HepG2 (cell line): ENCODE measurements around the gene FYTTD1.
A peak's percentile ranks its signal among the peaks of the same experiment; 100 is the strongest.

Experiments used
- SIN3A ChIP-seq: IDR thresholded peaks from 2 replicates; pipeline ENCODE4 v1.6.1; 2011; ENCODE audit warnings: low read depth, mild to moderate bottlenecking, control low read depth, low read length, borderline replicate concordance
- TF ChIP-seq, protein P1 (sequence below): IDR thresholded peaks from 2 replicates; pipeline ENCODE4 v1.4.0; 2020; ENCODE audit warnings: mild to moderate bottlenecking, missing genetic modification reagents
- TF ChIP-seq, protein P2 (sequence below), 2 experiments: sonication (generic) in 1 of 2; formaldehyde crosslinking in 1 of 2; IDR thresholded peaks; 2 replicates each; pipeline versions ENCODE4 v1.5.1 to v1.6.1; 2011 to 2020; ENCODE audit warnings: borderline replicate concordance in 1 of 2, low read depth in 1 of 2, low read length in 1 of 2, mild to moderate bottlenecking in 1 of 2, missing genetic modification reagents in 1 of 2, moderate library complexity in 1 of 2
- TF ChIP-seq, protein P3 (sequence below): sonication (generic); formaldehyde crosslinking; IDR thresholded peaks from 2 replicates; pipeline ENCODE4 v1.5.0; 2020; ENCODE audit warnings: mild to moderate bottlenecking, missing genetic modification reagents, moderate library complexity

DNA sequence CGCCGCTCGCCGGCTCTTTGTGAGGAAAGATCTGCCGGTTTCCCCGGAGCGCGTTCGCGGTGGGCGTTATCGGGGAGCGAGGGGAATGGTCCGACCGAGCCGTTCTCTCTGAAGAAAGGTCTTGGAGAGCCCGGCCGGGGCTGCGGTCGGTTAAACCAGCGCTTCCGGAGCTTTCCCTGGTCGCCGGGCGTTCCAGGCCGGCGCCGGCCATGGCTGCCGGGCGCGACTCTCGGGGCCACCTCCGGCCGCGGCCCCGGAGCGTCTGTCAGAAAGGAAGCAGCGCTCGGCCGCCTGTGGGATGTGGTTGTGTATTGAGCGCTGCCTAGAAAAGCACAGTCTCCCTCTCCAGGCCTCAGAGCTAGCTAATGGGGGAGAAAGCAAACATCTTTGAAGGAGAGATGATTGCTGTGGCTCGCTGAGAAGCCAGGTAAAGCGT lies 731 bp downstream of the FYTTD1 start:
- TF ChIP-seq, protein P1, sequence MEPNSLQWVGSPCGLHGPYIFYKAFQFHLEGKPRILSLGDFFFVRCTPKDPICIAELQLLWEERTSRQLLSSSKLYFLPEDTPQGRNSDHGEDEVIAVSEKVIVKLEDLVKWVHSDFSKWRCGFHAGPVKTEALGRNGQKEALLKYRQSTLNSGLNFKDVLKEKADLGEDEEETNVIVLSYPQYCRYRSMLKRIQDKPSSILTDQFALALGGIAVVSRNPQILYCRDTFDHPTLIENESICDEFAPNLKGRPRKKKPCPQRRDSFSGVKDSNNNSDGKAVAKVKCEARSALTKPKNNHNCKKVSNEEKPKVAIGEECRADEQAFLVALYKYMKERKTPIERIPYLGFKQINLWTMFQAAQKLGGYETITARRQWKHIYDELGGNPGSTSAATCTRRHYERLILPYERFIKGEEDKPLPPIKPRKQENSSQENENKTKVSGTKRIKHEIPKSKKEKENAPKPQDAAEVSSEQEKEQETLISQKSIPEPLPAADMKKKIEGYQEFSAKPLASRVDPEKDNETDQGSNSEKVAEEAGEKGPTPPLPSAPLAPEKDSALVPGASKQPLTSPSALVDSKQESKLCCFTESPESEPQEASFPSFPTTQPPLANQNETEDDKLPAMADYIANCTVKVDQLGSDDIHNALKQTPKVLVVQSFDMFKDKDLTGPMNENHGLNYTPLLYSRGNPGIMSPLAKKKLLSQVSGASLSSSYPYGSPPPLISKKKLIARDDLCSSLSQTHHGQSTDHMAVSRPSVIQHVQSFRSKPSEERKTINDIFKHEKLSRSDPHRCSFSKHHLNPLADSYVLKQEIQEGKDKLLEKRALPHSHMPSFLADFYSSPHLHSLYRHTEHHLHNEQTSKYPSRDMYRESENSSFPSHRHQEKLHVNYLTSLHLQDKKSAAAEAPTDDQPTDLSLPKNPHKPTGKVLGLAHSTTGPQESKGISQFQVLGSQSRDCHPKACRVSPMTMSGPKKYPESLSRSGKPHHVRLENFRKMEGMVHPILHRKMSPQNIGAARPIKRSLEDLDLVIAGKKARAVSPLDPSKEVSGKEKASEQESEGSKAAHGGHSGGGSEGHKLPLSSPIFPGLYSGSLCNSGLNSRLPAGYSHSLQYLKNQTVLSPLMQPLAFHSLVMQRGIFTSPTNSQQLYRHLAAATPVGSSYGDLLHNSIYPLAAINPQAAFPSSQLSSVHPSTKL (CRISPR knock-in tag), result no peak
- TF ChIP-seq, protein P2, sequence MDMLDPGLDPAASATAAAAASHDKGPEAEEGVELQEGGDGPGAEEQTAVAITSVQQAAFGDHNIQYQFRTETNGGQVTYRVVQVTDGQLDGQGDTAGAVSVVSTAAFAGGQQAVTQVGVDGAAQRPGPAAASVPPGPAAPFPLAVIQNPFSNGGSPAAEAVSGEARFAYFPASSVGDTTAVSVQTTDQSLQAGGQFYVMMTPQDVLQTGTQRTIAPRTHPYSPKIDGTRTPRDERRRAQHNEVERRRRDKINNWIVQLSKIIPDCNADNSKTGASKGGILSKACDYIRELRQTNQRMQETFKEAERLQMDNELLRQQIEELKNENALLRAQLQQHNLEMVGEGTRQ (IDR thresholded peaks at IDR 0.05; ENCODE audit: low read depth, low read length), result no peak
- TF ChIP-seq, protein P2 (CRISPR knock-in tag; IDR thresholded peaks at IDR 0.05; ENCODE audit: borderline replicate concordance), result no peak
- TF ChIP-seq, protein P3, sequence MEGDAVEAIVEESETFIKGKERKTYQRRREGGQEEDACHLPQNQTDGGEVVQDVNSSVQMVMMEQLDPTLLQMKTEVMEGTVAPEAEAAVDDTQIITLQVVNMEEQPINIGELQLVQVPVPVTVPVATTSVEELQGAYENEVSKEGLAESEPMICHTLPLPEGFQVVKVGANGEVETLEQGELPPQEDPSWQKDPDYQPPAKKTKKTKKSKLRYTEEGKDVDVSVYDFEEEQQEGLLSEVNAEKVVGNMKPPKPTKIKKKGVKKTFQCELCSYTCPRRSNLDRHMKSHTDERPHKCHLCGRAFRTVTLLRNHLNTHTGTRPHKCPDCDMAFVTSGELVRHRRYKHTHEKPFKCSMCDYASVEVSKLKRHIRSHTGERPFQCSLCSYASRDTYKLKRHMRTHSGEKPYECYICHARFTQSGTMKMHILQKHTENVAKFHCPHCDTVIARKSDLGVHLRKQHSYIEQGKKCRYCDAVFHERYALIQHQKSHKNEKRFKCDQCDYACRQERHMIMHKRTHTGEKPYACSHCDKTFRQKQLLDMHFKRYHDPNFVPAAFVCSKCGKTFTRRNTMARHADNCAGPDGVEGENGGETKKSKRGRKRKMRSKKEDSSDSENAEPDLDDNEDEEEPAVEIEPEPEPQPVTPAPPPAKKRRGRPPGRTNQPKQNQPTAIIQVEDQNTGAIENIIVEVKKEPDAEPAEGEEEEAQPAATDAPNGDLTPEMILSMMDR (CRISPR knock-in tag), result no peak
- TF ChIP-seq SIN3A, result peak; percentile 71; the same call in 1 of the 2 replicates
